Fibroblast of mammary gland (primary cell): ENCODE results near the gene IRF2BP2.
A peak's percentile ranks its signal among the peaks of the same experiment; 100 is the strongest.

Experiments
- DNase-seq: peaks from one replicate; pipeline ENCODE4 v3.0.0-alpha.2; 2010; ENCODE audit warnings: low read depth
- H3K4me3 ChIP-seq: 2 replicates; pipeline ENCODE4 v1.5.1; 2011; ENCODE audit warnings: low read depth, mild to moderate bottlenecking, low read length, moderate library complexity; ENCODE audit not compliant: control insufficient read depth
- TF ChIP-seq, protein P1 (sequence below): conservative IDR thresholded peaks from 2 replicates; pipeline ENCODE4 v1.5.1; 2011; ENCODE audit warnings: low read depth, low read length, inconsistent platforms; ENCODE audit not compliant: control insufficient read depth, insufficient read depth

The IRF2BP2 gene

DNA sequence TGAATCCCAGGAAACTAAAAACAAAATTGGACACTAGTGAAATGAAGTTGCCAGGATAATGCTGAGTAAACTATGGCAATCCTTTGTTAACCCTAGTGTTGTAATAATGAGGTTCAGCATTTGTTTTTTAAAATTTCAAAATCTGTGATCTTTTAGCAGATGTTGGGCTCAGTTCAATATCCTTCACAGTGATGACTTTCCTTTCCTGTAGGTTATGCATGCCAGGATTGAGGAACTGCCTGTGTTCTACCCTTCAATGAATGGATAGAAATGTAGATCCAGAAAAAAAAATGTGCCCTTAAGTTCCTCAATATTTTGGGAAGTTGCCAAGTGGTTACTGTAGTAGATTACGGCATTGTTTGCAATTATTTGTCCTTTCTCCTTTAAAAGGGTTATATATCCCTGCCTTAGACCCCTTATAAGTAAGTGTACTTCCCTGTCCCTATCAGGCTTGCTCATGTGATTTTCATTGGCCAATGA lies 35.5 kb upstream of the IRF2BP2 start:
- H3K4me3 ChIP-seq = no peak overlapping the region
- DNase-seq = peak; percentile 42
- TF ChIP-seq, protein P1, sequence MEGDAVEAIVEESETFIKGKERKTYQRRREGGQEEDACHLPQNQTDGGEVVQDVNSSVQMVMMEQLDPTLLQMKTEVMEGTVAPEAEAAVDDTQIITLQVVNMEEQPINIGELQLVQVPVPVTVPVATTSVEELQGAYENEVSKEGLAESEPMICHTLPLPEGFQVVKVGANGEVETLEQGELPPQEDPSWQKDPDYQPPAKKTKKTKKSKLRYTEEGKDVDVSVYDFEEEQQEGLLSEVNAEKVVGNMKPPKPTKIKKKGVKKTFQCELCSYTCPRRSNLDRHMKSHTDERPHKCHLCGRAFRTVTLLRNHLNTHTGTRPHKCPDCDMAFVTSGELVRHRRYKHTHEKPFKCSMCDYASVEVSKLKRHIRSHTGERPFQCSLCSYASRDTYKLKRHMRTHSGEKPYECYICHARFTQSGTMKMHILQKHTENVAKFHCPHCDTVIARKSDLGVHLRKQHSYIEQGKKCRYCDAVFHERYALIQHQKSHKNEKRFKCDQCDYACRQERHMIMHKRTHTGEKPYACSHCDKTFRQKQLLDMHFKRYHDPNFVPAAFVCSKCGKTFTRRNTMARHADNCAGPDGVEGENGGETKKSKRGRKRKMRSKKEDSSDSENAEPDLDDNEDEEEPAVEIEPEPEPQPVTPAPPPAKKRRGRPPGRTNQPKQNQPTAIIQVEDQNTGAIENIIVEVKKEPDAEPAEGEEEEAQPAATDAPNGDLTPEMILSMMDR = no peak

DNA sequence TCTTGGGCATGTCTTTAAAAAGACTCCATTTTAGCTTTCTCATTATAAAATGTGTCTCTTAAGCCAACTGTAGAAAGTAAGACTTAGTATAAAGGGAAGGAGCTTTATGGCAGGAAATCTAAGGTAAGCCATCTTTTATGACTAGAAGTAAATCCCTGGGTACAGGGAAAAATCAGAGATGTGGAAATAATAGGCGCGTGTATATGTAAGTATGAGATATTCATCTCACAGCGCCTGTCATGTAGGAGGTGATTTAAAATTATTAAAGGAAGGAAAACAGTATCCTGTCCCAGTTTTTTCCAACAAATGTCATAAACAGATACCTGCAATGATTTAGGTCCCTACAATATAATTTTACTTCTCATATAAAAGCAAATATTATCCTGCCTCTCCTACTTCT lies 35.0 kb upstream of the IRF2BP2 start:
- TF ChIP-seq, protein P1 = no peak
- DNase-seq = no peak
- H3K4me3 ChIP-seq = no peak overlapping the region

DNA sequence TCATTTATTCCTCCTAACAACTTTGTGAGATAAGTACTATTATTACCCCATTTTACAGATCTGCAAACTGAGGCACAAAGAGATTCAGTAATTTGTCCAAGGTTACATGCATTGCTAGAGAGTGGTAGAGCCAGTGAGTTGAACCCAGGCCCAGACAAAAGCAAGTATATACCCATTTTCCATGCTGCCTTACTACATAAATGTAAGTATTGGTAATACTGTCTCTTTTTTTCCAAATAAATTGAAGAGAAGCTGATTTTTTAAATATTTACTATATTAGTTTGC lies 33.8 kb upstream of the IRF2BP2 start:
- H3K4me3 ChIP-seq = no peak overlapping the region
- TF ChIP-seq, protein P1 = no peak
- no peak for DNase-seq

DNA sequence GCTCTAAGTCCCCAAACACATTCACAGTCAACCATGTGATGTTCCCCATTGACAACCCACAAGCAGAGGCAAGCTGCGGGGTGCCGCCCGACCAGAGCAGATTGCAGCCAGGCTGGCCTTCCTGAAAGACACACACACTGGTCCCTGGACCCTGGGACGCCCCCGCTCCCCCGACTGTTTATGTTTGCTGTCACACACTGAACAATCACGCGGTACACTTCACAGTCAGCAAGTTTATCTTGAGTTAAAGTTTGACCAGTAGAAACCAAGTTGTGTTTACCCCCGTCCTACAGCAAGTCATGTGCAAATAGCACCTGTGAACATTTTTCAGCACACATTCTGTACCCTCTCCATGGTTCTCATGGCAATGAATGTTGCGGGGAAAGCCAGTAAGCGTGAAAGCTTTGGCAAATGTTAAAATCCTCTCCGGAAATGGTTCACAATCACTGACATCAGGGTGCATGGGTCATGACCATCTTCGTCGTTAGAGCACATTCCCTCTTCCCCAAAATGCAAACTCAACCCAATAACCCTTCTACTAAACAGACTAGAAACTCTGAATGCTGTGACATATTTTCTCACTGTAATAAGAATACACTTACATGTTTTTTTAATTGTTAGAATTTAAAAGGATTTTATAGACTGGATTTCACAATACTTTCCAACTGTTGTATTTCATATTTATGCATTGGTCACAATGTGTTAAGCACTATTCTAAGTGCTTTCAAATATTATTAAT lies 33.3 kb upstream of the IRF2BP2 start:
- DNase-seq = no peak
- TF ChIP-seq, protein P1 = no peak

DNA sequence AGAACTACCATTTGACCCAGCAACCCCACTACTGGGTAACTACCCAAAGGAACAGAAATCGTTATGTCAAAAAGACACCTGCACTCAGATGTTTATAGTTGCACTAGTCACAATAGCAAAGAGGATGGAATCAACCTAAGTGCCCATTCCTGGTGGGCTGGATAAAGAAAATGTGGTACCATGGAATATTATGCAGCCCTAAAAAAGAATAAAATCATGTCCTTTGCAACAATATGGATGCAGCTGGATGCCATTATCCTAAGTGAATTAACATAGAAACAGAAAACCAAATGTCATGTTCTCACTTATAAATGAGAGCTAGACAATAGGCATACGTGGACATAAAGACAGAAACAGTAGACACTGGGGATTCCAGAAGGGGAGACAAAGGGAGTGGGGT lies 32.5 kb upstream of the IRF2BP2 start:
- no peak for DNase-seq
- TF ChIP-seq, protein P1 = no peak
- no peak overlapping the region for H3K4me3 ChIP-seq

More for the DNA sequence above, 33.3 kb upstream of the IRF2BP2 start:
- H3K4me3 ChIP-seq = no peak overlapping the region

DNA sequence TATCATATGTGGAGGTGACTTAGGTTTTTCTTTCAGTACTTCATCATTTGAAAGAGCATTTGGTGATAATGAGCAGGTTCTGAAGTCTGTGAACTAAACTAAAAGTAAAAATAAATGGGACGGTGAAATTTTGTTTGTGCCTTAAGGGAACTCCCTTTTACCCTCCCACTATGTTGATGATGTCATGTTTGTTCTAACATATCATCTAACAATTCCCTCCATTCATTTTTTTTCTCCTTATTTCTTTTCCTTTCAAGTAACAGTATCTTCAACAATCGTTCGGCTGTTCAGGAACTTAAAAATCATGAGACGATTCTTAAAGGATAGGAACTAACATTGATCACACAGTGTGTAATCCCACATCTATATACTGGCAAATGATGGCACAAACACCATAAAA lies 30.0 kb upstream of the IRF2BP2 start:
- H3K4me3 ChIP-seq = no peak overlapping the region
- DNase-seq = no peak
- TF ChIP-seq, protein P1 = no peak
